HG03378 (cell line): ENCODE results near the gene RHD.
A peak's percentile ranks its signal among the peaks of the same experiment; 100 is the strongest.
"Not testable (repeated sequence)": the region's sequence is repeated elsewhere in the genome, so short reads cannot be mapped to it uniquely, and the experiment has no call there.

ENCODE experiments used
- ATAC-seq: cut with Tn5 transposase; IDR thresholded peaks from one replicate; pipeline ENCODE4 v1.9.1; 2021; ENCODE audit warnings: mild to moderate bottlenecking, moderate library complexity; ENCODE audit not compliant: unreplicated experiment

RHD gene

DNA sequence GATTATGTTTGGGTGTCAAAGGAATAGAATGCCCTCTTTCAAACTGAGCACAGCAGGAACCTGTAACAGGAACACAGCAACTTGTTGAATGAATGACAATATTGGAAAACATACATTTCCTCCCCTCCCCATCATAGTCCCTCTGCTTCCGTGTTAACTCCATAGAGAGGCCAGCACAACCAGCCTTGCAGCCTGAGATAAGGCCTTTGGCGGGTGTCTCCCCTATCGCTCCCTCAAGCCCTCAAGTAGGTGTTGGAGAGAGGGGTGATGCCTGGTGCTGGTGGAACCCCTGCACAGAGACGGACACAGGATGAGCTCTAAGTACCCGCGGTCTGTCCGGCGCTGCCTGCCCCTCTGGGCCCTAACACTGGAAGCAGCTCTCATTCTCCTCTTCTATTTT lies at the start of gene RHD:
TSS of gene RHD (plus strand) at position 272 of the 400 bp plus-strand sequence. CDS start at position 311, 39 bp downstream.
- not testable (repeated sequence) for ATAC-seq

DNA sequence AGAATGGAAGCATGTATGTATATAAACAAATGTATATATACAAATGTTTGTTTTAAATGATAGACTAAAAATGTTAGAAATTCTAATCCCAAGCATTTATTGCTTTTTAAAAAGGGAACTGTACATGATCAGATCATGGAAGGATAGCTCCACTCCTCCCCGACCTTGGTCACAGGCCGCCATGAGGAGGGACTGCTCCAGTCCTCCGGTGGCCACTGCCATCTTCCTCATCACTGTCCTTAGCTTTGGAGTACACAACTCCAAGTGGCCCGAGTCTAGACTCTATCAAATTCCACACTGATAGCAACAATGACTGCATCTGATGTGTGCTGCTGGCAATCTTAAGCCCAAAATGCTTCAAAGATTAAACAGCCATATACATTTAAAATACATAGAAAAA lies 49.7 kb upstream of the RHD start:
- no peak for ATAC-seq

DNA sequence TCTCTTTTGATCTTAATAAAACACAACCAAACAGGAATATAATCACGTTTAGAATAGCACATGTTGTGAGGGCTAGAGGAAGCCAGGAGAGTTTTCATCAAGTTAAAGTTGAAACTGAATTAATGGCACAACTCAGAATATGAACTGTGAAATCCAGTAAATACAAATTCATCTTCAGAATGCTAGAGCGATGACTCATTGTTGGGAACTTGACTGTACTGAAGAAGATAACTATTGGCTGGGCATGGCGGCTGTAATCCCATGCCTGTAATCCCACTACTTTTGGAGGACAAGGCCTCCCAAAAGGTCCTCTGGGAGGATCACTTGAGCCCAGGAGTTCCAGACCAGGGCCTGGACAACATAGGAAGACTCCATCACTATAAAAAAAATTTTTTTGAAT lies 48.8 kb upstream of the RHD start:
- ATAC-seq, result no peak

DNA sequence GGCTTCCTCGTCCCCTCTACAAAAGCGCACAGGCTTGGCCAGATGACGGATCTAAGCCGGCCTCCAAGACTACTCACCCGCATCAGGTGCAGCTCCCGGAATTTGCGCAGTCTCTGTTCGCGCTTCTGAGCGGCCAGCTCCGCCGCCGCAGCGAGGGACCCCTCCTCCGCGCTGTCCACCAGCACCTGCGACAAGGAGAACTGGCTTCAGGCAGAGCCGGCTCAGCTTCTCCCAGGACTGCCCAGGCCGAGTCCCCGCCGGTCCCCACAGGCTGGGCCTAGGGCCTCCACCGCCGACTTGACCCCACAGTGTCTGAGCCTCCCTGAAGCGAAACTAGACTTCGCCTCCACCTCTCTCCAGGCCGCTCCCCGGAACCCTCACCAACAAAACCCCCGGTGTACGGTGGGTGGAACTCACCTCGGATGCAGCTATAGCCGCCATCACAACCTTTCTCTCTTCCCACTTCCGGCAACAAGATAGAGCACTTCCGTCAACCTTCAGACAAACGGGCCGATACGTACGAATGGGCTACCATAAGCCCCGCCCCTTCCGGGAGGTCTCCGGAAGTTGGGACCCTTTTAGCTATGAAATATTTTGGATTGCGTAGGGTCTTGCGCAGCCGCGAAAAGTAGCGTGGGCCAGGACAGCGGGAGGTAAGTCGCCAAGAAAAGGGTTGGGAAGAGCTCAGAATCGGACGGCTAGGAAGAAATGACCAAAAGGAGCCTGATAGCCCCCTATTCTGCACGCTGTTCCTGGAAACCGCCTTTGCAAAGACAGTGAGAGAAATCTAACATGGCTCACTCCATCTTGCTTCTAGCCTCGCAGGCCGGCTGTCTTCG lies 40.1 kb upstream of the RHD start, which contains the start of gene SYF2:
TSS of gene SYF2 (minus strand) at position 476 of the 839 bp plus-strand sequence. CDS start at position 441, 35 bp downstream.
- peak; percentile 56 for ATAC-seq

DNA sequence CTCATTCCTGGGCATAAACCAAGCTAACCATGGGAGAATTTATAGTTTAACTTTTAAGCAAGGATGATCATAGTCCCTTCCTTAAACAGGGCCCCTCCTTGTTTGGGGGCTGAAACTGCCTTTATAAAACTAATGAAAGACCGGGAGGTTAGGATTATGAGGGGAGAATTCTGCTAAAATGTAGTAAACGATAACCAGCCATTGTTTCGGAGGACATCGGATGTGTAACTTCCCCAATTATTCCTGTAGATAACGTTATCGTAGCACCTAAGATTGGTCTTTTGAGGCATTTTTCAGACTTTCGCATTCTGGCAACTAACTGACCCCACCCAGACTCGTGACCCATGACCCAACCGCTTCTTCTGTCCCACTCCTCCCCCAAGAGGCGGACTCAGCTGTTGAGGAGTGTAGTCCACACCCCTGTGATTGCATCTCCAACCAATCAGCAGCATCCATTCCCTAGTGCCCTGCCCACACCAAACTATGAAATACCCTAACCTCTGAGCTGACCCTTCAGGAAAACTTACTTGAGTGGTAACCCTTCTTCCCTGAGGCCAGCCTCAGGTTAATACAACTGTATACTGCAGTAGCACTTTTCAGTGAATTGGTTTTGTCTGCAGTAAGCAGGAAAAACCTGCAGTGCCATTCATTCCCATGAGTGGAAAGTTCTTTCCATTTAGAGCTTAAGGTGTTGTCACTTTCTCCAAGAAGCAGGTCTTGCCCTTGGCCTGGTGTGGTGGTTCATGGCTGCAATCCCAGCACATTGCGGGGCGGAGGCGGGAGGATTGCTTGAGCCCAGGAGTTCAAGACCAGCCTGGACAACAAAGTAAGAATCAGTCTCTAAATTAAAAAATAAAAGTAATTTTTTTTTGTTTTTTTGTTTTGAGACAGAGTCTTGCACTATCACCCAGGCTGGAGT lies 39.2 kb upstream of the RHD start:
- peak; percentile 33 for ATAC-seq

DNA sequence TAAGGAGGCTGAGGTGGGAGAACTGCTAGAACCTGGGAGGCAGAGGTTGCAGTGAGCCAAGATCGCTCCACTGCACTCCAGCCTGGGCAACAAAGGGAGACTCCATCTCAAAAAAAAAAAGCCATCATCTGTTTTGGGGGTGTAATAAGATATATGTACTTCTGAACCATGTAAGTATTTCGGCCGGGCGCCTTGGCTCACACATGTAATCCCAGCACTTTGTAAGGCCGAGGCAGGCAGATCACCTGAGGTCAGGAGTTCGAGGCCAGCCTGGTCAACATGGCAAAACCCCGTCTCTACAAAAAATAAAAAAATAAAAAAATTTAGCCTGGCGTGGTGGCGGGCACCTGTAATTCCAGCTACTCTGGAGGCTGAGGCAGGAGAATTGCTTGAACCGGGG lies 36.9 kb upstream of the RHD start:
- not testable (repeated sequence) for ATAC-seq

DNA sequence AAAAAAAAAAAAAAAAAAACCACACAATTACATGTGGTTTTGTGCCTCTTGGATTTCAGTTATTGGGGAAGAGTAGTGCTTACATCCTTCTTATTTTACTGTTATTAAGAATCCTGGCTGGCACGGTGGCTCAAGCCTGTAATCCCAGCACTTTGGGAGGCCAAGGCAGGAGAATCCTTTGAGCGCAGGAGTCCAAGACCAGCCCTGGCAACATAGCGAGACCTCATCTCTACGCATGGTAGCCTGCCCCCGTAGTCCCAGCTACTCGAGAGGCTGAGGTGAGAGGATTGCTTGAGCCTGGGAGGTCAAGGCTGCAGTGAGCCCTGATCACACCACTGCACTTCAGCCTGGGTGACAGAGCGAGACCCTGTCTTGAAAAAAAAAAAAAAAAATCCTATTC lies 36.0 kb upstream of the RHD start:
- not testable (repeated sequence) for ATAC-seq

DNA sequence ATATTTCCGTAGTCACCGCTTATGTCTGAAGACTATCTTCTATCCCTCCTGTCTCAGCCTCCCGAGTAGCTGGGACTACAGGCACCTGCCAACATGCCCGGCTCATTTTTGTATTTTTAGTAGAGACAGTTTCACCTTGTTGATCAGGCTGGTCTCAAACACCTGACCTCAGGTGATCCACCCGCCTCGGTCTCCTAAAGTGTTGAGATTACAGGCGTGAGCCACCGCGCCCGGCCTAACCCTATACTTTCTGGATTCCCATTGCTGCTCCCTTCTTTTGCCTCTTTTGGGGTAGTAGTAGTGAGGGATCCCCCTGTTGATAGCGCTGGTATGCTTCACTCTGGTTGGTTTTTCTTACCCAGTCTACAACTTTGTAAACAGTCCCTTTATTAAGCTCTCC lies 34.3 kb upstream of the RHD start:
- no peak for ATAC-seq

DNA sequence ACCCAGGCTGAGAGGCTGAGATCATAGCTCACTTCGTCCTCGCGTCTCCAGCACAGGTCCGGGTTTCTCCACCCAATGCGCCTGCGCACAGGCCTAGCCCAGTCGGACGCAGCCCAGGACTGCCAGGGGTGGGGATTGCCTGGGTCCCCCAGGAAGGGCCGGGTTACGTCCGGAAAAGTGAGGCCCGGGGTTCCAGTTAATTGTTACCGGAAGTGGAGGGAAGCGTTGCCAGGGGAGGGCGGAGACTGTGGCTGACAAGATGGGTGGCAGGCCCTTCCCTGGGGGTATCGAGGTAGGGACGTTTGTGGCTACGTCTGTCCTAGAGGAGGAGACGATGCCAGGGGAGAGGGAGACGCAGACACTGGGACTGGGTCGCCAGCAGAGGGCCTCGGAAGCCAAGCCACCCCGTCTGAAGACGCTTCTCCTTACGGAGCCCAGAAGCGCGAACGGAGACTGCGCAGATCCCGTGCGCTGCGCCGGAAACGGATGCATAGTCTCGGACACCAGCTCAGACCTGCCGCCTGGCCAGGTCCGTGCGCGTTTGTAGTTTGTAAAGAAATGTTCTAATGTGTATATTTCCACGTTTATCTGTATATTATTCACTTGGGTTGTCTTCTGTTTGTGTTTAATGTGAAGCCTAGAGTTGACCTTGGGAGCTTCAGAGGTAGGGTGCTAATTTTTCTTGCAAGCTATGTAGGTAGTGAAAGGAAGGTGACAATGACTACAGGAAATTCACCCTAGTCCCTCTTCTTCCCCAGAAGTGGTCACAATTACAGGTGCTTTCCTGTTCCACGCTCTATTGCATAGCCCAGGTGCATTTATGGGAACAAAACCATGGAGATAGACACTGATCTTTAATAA lies 32.4 kb upstream of the RHD start:
- ATAC-seq, result peak; percentile 54

DNA sequence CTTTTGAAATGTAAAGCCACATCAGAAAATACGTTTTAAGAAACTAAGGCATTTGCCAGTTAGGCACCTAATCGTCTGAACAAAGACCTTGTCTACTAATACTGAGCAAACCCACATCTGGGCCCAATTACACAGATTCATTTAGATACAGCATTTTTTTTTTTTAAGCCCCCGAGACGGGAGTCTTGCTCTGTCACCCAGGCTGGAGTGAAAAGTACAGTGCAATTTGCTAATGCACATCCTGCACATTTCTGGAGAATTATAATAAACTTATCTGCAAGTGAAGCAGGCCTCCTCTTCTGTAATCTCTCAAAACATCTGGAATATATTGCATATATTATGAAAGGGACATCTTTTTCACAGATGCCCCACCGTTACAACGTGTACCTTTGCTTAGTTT lies 28.4 kb upstream of the RHD start:
- ATAC-seq, result no peak

DNA sequence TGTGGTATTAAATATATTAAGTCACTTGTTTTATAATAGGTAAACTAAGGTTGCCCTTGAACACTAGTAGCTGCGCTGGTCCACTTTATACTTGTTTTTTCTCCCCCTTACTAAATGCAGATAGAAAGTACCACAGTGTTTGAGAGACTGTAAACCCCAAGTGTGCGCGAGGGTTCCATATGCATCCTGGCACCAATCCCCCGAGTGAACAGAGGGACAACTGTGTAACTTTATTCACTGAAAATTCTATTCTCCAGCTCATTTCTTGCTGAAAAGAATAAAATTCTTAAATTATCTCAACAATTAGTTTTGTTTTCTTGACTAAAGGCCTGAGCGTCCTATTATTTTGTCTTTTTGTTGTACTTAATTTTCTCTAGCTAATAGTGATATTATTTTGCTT lies 26.9 kb upstream of the RHD start:
- no peak for ATAC-seq

DNA sequence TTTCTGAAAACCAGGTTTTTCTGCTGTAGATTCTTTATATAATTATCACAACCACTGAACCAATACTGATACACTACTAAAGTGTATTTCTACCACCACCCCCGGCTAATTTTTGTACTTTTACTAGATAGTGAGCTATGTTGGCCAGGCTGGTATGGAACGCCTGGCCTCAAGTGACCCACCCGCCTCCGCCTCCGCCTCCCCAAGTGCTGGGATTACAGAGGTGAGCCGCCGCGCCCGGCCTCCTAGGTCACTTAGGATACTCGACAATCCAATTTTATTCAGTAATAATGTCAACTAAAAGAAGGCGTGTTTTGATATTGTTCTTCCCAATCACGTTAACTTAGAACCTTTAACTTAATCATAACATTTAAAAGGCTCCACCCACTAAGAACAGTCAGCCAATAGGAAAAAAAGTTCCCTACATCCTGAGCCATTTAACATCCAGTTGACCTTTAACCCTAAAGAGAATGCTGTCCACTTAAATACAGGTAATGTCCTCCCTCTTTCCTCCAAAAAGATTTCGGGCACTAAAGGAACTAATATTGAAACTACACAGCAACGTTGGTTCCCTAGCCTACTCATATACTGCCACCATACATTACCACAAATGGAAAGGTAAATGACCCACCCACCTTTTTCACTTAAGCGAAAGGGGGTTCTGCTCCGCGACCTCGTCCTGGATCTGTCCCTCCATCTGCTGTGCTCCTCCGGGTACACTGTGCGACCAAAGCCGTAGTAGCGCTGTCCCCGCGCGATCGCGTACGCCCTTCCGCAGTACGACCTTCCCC lies 26.3 kb upstream of the RHD start:
- ATAC-seq, result no peak

DNA sequence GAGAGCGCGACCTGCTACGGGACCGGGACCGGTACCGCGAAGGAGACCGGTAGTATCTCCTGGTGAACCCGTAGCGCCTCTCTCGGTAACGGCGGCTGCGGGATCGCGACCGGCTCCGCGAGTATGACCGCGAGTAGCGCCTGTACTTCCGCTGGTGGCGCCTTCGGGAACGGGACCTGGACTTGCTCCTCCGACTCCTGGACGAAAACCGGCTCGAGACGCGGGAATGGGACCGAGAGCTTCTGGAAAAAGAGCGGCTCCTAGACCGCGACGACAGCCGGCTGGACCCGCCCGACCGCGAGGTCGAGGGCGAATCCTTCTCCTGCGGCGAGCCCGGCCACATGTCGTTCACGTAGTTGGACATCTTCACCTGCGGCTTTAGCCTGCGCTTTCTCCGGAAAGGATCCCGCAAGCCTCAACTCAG lies 25.7 kb upstream of the RHD start:
- ATAC-seq, result no peak

DNA sequence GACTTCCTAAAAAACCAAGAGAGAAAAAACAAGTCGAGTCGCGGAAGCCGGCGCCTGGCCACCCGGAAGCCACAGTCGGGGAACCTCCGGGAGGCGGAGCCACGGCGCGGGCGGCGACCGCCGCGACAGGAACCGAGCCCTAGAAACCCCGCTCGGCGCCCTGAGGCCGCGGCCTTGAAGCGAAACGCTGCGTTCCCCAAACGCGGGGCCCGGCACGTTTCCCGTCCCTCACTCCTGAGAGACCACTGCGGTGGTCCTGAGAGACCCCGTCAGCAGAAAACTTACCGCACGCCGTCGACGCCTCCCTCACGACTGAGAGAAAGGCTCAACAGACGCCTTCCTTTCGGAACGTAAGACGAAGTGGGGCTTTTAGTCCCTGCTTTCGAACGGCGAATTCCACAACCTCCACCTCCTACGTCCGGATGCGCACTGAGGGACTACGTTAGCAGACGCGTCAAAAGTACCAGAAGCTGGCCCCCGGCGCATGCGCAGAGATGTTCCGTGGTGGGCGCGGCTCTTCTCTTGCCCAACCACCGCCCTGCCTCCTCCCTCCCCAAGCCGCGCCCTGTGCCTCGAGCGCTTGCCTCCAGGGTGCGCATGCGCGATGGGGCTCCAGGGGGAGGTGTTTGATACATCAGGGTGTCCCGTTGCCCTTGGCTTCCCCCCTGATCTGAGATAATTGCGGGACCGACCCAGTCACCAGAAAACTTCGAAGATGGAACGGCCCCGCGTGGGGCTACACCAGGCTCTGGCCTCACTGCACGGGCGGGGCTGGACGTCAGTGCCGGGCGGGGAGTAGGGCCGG lies 25.1 kb upstream of the RHD start, which contains the start of gene RSRP1:
TSS of gene RSRP1 (minus strand) at position 431 of the 805 bp plus-strand sequence. CDS start 491 bp downstream, outside the sequence.
- peak; percentile 75 for ATAC-seq

DNA sequence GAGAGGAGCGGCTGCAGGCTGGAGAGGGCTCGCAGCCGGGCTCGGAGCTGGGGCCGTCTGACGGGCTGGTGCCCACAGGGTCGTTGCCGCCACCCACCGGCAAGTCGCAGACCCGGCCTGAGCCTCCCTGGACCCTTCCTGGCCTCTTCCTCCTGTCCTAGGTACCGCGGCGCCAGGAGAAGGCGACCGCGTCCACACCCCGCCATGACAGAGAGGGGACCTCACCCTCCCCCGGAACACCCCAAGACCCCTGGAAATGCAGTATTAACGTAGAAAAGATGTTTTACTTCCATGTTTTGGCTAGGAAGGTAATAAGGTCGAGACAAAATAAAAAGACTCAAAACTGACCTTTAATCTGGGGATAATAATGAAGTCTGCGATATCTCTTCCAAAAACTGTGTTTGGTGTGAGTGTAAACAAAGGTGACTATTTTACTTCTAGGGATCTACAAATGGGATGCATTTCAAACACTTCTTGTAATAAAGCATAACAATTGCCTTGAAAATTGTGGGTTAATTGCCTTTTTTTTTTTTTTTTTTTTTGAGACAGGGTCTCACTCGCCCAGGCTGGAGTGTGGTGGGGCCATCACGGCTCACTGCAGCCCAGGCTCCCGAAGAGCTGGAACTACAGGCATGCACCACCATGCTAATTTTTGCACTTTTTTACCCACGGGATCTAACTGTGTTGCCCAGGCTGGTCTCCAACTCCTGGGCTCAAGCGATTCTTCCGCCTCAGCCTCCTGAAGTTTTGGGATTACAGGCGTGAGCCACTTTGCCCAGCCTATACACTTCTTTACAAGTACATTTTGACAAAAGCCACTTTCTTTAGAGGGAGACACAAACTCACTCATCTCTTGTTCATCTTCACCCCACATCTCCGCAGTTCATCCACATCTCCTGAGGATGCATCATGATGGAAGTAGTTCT lies 24.2 kb upstream of the RHD start:
- ATAC-seq, result no peak

DNA sequence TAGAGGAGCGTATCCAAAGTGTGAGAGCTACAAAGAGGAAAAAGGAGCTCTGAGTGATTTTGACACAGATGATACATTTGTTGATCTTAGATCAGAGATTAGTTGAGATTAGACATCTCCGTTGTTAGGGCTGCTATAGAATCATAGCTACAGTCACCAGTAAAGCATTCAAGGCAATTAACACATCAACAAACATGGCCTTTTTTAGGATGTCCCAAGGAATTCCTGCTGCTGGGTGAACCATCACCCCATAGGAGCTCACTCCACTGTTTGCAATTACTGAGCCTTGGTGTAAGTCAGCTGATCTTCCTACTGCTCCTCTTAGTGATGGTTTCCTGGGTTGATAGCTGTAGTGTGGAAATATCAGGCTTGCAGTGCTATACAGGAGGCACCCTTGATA lies 18.4 kb upstream of the RHD start:
- ATAC-seq, result no peak

DNA sequence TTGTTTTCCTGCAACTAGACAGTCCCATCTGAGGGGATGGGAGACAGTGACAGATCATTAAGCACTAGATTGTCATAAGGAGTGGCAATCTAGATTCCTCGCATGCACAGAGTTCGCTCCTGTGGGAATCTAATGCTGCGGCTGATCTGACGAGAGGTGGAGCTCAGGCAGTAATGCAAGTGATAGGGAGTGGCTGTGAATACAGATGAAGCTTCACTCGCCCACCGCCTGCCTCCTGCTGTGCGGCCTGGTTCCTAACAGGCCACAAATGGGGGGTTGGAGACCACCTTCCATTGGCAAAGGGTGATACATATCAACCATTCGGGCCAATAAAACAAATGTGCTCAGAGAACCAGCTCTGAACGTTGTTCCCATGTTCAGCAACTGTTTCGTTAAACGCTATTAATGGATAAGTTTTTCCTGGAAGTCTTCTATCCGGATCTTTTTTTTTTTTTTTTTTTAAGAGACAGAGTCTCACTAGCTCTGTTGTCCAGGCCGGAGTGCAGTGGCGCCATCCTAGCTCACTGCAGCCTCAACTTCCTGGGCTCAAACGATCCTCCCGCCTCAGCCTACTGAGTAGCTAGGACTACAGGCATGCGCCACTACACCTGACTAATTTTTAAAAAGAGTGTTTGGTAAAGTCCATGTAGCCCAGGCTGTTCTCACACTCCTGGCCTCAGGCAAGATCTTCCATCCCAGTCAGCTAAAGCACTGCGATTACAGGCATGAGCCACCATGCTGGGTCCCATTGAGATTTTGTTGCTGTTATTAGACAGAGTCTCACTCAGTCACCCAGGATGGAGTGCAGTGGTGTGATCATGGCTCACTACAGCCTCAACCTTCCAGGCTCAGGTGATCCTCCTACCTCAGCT lies 16.4 kb upstream of the RHD start:
- ATAC-seq, result no peak
